Activated naive CD4-positive, alpha-beta T cell treated with Interleukin-2 at 50 U/mL for 16 hours (primary cell): Measurements from ENCODE around the gene RBM20.
"Not testable (repeated sequence)": the region's sequence is repeated elsewhere in the genome, so short reads cannot be mapped to it uniquely, and the experiment has no call there.

Source experiments
- DNase-seq: peaks from one replicate; pipeline ENCODE4 v3.0.0-alpha.2; 2020

RBM20 gene

DNA sequence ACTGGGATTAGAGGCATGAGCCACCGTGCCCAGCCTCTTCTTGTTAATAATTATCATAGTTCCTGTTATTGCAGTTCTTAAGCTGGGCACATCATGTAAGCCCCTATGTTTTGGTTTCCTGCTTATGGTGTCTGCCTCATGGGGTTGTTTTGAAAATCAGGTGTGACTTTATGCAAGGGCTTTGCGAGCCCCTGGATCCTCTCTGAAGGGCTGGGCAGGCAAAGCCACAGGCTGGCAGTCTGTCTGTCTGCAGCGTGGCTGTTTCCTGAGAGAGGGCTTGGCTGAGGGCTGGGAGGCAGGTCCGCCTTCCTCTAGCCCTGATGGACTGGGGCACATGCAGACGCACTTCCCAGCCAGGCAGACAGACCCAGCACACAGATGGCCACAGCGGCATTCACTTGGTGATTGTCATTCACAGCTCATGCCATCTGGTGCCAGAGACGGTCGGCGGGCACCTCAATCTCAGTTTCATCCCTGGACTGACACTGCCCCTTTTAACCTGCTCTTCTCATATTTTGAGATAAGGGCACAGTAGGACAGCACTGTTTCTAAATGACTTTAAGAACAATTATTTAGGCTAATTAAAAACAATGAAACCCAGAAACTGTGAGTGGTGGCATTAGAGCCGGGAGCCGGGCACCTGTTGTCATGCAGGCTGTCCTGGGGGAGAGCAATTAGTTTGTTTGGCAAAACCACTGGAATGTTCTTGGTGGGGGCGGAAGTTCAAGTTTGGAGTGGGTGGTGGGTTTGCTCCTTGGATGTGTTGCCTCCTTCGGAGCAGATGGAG lies 35.5 kb downstream of the RBM20 start:
- DNase-seq, result no peak

DNA sequence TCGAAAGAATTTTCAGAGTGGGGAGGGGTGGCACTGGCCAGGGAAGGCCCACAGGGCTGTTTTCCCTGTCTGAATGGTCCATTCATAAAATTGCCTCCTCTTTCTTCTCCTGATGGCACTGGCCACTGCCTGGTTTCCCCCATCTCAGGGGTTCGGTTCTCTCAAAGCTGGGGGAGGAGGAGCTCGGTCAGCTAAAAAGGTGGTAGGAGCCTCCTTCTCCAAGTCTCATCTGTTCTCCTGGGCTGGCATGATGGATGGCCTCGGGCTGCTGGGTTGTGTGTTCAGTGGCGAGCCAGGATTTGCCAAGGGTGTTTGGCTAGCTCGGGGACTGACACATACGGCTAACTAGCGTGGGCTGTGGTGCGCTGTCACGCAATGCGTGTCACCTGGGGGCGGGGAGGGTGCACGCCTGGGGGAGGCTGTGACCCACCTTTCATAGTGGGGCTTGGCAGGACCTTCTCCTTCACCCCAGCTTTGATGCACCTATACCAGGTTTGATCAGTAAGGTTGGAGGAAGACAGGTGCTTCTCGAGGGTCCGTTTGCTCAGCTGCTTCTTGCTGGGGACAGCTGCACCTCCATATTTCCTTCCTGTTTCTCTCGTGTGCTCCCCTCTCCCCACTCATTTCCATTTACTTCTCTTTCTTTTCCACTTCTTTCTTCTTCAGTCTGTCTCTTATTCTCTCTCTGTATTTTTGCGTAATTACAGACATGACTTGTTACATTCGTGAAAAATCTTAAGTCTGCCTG lies 36.3 kb downstream of the RBM20 start:
- no peak for DNase-seq

DNA sequence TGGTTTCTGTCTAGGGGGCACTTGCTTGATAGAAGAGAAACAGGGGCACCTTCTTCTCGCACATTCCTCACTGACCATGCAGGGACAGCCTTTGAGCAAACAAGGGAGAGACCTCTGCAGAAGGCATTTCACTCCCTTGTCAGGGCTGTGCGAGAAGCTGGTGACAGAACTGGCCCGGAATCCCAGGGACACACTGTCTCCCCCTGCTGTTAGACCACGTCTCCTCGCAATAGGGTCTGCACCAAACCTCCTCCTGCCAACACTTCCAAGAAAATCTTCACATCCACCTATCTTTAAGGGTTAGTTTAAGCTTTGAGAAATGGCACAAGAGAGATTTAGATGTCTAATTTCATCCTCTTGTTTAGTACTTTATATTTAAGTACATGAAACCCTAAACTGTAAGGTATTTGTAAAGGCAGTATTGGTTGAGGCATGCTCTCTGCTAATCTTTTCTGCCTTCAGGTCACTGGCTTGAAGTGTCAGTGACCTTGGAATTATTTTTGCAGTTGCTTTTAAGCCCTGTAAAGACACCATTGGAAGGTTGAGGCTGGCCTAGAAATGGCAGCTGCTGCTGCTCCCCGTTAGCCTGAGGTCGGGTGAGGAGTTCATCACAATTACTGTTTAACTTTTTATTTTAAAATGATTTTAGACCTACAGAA lies 37.0 kb downstream of the RBM20 start:
- DNase-seq, result peak; percentile 28

DNA sequence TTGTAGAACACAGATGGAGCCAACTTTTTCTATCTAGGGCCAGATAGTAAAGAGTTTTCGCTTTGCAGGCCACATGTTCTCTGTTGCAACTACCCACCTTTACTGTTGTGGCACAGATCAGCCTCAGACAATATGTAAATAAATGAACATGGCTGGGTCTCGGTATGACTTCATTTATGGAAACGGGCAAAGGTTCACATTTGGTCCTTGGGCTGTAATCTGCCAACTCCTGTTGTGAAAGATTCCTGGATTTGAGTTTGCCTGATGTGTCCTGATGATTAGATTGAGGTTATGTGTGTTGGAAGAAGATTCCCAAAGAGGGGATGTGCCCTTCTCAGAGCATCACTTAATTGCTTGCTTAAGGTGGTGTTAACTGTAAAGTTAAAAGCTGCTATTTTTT lies 38.2 kb downstream of the RBM20 start:
- DNase-seq, result no peak

DNA sequence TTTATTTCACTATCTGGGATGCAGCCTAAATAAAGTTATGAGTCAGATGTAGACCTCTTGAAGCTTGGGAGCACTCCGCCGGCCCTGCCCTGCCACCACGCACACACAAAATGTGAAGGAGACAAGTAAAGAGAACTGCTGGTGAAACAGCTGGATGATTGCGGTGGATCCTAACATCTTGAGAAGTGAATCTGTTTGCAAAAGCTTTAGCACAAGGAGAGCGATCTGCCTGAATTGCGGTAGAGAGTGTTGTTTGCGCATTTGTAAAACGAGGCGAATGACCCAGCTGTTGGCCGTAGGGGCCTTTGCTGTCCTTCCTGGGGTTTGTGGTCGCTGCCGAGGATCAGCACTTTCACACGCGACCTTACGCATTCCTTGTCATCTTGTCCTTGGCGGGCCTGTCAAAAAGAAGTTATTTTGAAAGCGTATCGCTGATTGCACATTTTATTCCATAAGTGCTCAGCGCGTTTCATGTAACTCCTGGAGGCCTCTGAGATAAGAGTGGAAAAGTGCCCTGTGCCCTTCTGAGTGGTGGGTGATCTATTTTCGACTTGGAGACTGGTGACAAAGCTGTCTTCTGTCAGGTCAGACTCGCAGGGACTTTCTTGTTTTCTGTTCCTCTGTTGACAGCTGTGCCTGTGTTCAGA lies 40.8 kb downstream of the RBM20 start:
- DNase-seq, result no peak

DNA sequence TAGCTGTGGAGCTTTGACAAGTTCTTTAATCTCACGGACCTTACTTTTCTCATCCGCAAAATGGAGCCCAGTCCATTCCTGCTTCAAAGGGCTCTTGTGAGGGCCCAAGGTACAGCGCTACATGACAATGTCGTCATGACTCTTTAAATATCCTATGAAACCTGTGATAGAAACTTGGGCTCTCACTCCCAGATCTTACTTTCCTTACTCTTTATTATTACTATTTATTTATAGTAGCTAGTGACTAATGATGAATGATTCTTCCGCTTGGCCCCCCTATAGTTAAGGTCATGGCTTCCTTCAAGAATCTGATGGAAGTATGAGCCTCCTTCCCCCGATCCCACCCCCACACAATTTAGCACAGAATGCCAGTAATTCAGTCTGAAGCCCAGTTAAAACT lies 41.9 kb downstream of the RBM20 start:
- no peak for DNase-seq

DNA sequence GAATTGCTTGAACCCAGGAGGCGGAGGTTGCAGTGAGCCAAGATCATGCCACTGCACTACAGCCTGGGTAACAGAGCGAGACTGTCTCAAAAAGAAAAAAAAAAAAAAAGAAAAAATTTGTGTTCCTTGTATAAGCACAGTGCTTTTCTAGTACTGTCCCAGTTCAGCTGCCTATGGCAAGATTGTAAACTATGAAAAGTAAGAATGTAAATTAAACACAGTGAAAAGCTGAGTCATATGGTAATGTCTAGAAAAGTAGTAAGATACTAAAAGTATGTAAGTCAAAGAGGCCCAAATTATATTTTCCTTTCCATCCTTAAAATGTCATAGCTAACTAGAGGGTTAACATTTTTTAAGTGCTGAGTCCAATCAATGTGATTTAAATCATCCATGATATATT lies 42.8 kb downstream of the RBM20 start:
- DNase-seq, result no peak

DNA sequence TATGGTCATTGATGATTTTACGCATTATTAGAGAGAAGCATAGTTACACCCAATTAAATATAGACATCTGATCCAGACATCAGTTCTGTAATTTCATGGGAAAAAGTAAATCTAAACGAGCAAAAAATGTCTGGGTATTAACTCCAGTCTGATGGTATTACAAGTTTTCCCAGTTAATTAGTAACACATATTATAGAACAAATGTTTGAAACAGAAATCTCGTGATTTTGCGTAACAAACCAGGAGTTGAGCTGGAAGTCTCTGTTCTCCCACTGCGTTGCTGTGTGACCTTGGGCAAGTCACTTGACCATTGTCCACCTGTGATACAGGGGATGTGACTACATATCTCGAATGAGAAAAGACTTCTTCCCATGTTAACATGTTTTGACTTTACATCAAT lies 43.3 kb downstream of the RBM20 start:
- DNase-seq, result no peak

DNA sequence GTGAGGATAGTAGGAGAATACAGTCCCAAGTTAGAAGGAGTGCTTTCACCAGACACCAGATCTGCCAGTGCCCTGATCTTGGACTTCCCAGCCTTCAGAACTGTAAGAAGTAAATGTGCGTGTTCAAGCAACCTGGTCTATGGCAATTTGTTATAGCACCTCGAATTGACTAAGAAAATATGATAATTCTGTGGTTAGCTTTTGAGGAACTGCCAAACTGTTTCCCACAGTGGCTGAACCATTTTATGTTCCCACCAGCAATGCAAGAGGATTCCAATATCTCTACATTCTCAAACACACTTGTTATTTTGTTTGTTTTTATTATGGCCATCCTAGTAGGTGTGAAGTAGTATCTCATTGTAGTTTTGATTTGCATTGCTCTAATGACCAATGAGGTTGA lies 47.0 kb downstream of the RBM20 start:
- no peak for DNase-seq

DNA sequence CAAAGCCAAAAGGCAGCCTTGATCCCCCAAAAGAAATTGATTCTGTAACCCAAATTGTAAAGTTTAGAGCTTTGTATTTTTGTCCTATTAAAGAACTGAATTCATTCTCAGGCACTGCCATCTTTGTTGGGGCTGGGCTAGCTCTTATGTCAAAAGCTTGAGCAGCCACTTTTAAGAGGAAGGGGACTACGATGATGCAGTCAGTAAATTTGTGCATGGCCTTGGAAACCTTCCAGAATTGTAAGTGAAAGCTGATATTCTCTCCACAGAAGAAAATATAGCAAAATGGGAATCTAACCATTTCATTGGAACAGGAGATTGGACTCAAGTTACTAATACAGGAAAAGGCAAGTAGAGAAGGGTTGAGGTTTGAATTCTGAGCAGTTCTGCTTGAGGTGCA lies 50.1 kb downstream of the RBM20 start:
- no peak for DNase-seq

DNA sequence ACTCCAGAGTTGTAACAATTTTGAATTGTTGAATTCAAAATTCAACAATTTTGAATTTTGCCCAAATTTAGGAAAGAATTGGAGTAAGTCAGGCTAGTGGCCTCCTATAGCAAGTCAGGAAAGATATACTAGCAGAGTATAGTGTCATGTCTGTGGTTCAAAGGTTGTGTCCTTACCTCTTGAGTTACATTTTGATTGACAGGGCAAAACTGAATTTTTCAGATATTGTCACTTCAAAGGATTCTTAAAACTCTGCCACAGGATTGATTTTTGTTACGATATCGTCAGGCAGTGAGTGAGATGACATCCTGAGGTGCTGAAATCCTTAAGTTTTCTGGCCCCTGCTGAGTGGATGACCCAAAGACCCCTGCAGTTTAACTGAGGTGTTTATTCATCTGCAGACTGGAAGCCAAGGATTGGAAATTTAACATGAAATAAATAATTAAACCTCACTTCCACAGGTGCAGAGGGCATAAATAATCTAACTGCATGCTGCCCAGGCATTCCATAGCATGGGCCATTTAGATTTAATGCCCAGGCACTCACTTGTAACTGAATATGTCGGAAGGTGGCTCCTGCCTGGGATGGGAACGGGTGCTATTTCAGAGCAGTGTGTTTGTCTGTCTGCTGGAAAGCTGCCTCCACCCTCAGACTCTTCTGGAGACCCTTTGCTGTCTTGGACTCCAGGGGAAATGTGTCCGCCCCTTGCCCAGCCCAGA lies 50.8 kb downstream of the RBM20 start:
- DNase-seq, result no peak

DNA sequence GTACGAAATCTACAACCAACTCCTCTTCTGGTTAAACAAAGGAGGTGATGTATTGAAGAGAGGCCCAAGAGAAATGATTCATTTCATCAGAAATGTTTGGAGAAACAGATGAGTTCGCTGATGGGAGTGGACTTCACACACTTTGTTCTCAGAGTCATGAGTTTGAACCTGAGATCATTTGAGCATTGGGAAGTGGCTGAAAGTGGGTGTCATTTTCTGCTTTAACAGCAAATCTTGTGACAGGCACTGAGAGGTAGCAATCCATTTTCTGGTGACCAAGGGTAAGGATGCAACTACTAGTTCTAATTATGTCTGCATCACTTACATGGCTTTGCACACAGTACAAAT lies 51.4 kb downstream of the RBM20 start:
- no peak for DNase-seq

DNA sequence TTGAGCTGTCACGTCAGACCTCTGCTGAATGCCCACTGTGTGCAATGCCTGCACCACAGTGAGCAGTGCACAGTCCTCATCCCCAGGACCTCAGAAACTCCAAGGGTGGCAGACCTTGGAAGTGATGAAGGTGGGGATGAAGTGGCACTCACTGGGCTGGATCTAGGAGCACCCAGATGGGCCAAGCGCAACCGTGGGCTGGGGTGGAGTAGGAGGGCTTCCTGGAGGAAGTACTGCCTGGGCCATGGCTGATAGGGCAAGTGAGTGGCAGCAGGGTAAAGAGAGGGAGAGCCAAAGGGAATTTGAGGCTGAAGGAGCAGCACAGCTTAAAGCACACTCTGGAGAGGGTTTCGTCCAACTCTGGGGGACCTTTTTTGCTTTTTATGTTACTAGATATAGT lies 52.3 kb downstream of the RBM20 start:
- no peak for DNase-seq

DNA sequence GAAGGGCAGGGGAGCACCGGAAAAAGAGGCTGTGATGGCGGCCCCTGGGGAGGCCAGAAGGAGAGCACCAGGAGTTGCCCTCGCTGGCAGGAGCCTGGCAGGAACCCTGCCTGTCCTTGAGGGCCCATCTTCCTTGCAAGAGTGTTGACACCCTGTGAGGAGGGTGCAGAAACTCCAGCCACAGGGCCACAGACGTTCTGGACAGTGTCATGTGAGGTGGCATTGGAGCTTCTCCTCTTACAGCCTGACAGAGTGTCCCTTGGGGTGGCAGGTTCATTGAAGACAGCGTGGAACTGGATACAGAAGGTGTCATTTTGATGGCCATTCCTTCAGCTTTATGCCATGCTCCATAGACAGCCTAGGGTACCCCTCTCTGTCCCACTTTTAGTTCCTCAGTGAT lies 54.2 kb downstream of the RBM20 start:
- no peak for DNase-seq

DNA sequence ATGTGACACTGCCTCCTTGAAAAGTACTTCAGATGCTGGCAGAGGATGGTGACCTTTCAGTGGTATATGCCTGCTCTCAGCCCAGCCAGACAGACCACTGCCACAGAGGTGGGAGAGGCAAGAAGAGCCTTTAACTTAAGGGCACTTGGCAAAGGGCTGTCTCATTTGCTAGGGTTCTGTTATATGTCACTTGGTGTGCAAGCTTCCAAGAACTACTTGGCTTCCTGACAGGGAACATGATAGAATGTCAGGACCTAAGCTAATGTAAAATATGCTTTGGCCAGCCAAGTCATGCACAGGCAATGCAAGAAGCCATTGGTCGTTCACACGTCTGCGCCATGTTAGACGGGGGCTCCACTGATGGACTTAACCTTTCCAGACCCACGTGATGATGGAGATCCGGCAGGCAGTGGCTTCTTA lies 54.7 kb downstream of the RBM20 start:
- DNase-seq, result no peak

DNA sequence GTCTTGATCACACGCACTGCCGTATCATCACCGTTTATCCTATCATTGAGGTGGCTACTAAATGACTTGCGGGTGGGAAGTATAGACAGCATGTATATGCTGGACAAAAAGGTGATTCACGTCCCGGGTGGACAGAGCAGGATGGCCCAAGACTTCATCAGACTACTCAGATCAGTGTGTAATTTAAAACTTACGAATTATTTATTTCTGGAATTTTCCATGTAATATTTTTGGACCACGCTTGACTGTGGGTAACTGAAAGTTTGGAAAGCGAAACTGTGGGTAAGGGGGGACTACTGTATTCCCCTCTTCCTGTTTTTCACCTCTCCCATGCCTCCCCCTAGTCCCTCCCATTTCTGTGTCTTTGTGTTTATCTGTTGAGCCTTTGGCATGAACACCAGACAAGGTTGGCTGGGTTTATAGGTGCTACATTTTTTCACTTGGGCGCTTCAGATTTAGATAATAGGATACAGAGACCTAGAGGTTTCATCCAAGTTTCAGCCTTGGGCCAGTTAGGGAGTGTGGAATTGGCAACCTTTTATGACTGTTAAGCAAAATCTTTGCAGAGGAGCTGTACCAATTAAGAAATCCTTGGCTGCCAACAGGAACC lies 55.8 kb downstream of the RBM20 start:
- DNase-seq, result no peak

DNA sequence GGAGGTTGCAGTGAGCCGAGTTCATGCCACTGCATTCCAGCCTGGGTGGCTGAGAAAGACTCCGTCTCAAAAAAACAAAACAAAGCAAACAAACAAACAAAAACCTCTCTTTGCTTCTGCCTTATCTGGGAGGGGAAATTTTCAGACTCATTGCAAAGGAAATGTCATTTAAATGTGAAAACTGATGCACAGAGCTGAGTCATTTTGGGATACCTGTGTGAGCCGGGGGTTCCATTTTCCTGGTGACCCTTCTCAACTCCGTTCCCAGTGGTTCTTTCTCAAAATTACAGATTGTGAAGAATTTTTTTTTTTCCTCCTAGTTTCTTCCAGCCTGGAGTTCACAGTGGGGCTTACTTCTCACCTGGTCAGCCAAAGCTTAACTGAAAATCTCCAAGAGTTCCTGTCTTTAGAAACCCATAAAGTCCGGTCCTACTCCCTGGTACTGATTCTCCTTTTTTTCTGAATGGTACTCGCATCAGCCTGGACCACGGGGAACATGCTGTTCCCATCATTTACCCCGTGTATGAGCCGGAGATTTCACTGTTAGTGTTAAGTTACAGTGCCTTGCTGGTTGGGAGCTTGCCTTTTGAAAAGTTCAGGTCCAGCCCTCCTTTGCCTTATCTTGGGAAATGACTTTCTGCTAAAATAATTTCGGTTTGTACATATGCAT lies 56.9 kb downstream of the RBM20 start:
- no peak for DNase-seq

DNA sequence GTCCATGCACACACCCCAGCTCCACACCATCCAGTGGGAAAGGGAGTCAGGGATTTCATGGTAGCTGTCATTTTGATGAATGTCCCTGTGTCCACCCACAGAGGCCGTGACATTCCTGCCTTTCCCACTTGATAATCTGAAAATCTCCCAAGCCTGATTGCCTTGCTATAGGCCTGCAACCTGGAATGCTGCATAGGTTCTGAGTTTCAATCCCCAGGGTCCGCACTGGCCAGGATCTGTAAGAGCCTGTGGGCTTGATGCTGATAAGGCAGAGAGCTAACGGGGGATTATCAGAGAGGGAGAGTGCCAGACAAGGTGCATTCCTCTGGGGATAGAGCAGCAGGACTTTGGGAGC lies 57.5 kb downstream of the RBM20 start:
- DNase-seq, result no peak

DNA sequence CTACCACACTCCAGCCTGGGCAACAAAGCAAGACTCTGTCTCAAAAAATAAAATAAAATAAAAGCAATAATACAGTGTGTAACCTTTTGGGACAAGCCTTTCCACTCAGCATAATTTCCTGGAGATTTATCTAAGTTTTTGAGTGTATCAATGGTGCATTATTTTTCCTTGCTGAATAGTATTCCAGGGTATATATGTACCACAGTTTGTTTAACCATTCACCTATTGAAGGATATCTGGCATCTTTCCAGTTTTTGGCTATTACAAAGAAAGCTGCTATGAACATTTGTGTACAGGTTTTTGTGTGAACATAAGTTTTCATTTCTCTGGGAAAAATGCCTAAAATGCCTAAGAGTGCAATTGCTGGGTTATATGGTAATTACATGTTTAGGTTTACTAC lies 59.9 kb downstream of the RBM20 start:
- no peak for DNase-seq

DNA sequence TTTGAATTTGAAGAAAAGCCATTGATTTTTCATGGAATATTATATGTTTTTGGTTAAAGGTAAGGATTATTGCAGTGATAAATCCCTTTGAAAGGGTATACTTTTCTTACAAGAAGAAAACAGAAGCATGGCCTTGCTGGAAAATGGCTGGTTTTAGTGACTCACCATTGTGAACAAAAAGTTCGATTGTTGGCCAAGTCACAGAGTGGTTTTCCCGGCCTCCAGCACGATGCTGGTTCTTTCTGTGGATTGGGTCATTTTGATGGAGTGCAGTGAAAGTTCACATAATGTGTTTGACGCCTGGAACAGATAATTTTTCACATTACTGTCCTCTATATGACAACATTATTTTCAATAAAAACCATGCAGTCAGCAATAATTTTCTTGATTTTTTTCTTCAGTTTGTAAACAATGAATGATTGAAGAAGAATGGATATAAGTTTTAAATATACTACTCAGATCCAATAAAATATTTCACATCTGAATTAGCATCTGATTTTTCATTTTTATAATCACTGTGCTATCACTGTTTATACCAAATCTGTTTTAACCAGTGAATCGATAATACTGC lies 60.9 kb downstream of the RBM20 start:
- DNase-seq, result no peak

DNA sequence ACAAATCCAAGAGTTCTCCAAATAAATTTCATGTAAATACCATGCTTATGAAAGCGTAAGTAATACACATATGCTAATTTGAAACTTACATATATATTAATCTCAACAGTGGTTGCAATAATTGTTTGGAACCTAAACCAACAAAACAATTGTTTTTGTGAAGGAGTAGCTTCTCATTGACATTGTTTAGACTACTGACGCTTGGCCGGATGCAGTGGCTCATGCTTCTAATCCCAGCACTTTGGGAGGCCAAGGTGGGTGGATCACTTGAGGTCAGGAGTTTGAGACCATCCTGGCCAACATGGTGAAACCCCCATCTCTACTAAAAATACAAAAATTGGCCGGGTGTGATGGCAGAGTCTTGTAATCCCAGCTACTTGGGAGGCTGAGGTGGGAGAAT lies 61.5 kb downstream of the RBM20 start:
- not testable (repeated sequence) for DNase-seq

DNA sequence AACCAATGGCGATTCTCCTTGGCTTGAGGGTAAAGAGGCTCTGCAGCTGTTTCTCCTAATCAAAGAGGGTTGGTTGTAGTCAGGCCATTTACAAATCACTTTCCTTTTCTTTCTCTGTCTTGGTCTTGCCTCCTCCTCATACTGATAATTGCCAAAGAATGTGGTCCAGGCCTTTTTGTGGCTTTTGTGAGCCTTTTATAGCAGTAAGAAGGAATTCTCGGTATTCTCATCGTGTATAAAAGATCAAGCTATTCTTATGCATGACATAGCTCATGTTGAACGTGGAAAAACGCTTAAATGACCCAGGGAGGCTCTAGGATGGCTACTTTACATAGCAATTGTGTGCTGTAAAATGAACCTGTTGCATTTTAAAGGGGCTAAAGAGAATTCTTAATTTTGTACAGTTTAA lies 62.6 kb downstream of the RBM20 start:
- no peak for DNase-seq
